ENCODE measurements around the gene FRMPD2.
"Not testable (repeated sequence)": the region's sequence is repeated elsewhere in the genome, so short reads cannot be mapped to it uniquely, and the experiment has no call there.

The FRMPD2 gene

DNA sequence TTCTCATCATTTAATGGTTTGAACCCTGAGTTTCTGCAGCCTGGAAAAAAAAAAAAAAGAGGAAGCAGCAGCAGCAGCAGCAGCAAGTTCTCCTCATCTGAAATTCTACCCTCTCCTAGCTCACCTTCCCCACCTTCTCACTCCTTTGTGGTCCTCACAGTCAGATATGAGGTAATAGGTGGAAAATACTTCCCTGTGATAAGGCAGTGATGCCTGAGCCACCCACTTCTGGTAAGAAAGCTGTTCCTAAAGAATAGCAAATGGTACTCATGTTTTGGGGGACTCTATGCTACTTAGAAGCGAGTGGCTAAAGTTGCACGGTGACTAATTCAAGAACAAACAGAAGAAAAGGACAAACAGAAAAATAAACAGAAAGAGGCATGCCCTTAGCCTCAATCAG, 148.2 kb downstream of the FRMPD2 start:
- not testable (repeated sequence) for DNase-seq

DNA sequence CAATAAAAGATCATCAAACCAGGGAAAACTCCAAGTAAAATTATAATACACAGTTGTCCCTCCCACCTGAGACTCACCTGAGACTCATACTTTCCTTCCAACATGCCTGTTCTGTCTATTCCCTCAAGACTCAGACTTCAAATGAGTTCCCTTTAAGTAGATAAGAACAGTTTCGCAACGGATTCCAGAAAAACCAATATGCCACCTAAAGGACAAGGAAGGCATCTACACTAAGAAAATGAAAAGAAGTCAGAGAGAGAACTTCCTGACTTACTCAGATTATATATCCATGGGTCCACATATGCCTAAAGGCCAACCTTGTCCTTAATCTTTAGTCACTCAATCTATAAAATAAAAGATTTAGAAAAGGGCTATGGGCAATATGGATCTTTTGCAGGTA, 148.9 kb downstream of the FRMPD2 start:
- DNase-seq: not testable (repeated sequence)

DNA sequence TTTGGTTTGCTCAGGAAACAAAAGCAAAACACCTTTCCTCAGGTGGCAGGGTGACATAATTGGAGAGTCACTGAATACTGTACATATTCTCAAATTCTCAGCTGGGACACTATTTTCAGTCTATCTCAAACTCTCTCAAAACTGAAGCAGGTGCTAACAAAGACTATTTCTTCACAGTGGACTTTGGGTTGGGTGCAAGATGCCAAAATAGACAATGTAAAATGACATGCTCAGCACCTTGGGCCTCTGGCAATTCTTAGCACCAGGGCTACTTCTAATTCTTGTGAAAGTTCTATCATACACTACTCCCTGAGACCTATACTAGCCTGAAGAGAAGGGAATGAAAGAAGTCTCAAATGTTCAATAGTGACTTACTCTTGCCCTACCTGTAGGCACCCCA, 151.9 kb downstream of the FRMPD2 start:
- not testable (repeated sequence) for DNase-seq

DNA sequence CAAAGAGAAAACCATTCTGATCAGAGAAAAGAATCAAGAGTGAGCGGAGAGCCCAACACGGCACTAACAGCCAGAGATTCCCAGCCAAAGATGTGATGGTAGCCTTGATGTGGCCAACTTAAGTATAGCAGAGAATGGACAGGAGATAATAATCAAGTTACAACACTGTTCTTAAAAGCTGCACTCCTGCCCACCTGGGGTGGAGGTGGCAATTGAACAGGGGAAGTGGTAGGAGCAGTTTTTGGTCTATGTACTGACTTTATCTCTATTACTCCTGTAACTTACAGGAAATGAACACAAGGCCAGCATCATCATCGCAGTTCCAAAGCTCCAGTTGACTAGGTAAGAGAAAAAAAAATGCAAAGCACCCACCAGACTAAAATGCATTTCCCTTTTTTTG, 164.2 kb downstream of the FRMPD2 start:
- DNase-seq: not testable (repeated sequence)
